HUES6 (cell line): ENCODE data around the gene BRCA2.
"Not testable (repeated sequence)": the region's sequence is repeated elsewhere in the genome, so short reads cannot be mapped to it uniquely, and the experiment has no call there.

ENCODE experiments used
- H3K27ac ChIP-seq: 2 replicates; pipeline ENCODE4 v1.7.0; 2013; ENCODE audit warnings: low read depth, mild to moderate bottlenecking, low read length, inconsistent platforms
- H3K27me3 ChIP-seq: 2 replicates; pipeline ENCODE4 v1.6.1; 2013; ENCODE audit warnings: low read length; ENCODE audit not compliant: control insufficient read depth, insufficient read depth
- H3K36me3 ChIP-seq: 2 replicates; pipeline ENCODE4 v1.6.1; 2013; ENCODE audit warnings: low read length; ENCODE audit not compliant: control insufficient read depth, insufficient read depth
- H3K4me1 ChIP-seq: 2 replicates; pipeline ENCODE4 v1.6.1; 2013; ENCODE audit warnings: low read length; ENCODE audit not compliant: control insufficient read depth, insufficient read depth
- H3K4me3 ChIP-seq: 2 replicates; pipeline ENCODE4 v1.5.1; 2013; ENCODE audit warnings: low read depth, low read length
- H3K9ac ChIP-seq: one replicate; pipeline ENCODE4 v1.6.1; 2013; ENCODE audit warnings: mild to moderate bottlenecking, low read length
- H3K9me3 ChIP-seq: 2 replicates; pipeline ENCODE4 v1.6.1; 2013; ENCODE audit warnings: low read depth, low read length; ENCODE audit not compliant: control insufficient read depth, insufficient read depth

Gene BRCA2

DNA sequence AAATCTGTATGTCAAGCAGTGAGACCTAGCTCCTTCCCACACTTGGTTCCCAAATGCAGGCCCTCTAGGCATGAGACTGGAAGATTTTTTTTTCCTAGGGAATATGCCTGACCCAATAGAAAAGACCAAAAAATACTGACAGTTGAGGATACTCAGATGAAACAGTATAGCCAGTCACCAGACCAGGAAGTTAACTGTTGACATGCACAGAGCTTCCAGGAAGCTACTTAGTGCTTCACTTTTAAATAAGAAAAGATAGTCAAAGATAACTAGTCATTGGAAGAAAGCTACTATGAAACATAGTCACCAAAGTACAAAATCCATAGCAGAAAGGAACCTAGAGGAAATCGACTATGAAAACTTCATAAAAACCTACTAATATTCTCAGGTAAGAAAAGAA, 32.3 kb downstream of the BRCA2 start:
- no peak overlapping the region for H3K9ac ChIP-seq
- H3K9me3 ChIP-seq, result no peaks in the 10 kb centered on the region
- no peak overlapping the region for H3K27ac ChIP-seq
- no peaks in the 10 kb centered on the region for H3K4me1 ChIP-seq
- no peak overlapping the region for H3K4me3 ChIP-seq
- no peaks in the 10 kb centered on the region for H3K27me3 ChIP-seq
- peaks cover 26% of the 10 kb centered on the region for H3K36me3 ChIP-seq

DNA sequence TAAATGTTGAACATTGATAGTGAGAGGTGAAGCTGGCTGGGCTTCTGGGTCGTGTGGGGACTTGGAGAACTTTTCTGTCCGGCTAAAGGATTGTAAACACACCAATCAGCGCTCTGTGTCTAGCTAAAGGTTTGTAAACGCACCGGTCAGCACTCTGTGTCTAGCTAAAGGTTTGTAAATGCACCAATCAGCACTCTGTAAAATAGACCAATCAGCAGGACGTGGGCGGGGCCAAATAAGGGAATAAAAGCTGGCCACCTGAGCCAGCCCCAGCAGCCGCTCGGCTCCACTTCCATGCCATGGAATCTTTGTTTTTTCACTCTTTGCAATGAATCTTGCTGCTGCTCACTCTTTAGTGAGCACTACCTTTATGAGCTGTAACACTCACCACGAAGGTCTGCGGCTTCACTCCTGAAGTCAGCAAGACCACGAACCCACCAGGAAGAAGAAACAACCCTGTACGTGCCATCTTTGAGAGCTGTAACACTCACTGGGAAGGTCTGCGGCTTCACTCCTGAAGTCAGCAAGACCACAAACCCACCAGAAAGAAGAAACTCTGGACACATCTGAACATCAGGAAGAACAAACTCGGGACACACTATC, 35.6 kb downstream of the BRCA2 start:
- H3K4me1 ChIP-seq, H3K27me3 ChIP-seq, H3K4me3 ChIP-seq, H3K27ac ChIP-seq, H3K9me3 ChIP-seq, H3K9ac ChIP-seq: not testable (repeated sequence)
- peaks cover 44% of the 10 kb centered on the region for H3K36me3 ChIP-seq

DNA sequence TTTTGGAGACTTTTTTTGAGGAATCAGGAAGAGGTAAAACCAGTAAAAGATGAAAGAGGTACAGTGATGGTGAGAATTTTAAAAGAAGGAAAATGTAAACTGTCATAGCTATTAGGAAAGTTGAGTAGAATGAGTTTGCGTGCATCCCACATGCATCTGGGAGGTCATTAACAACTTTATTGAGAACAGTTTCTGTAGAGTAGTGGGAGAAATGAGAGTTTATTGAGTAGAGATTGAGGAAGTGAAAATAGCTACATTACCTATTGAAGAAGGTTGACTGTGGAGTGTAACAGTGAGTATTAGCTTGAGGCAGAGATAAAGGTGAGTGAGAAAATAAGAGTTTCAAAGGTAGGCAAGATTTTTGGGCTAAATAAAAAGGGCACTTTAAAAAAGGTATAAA, 38.7 kb downstream of the BRCA2 start:
- no peak overlapping the region for H3K9ac ChIP-seq
- no peak overlapping the region for H3K4me3 ChIP-seq
- peaks cover 34% of the 10 kb centered on the region for H3K36me3 ChIP-seq
- H3K27me3 ChIP-seq, result no peaks in the 10 kb centered on the region
- peaks cover 6% of the 10 kb centered on the region; the same call in 1 of the 2 replicates for H3K4me1 ChIP-seq
- H3K9me3 ChIP-seq, result no peaks in the 10 kb centered on the region
- no peak overlapping the region for H3K27ac ChIP-seq

DNA sequence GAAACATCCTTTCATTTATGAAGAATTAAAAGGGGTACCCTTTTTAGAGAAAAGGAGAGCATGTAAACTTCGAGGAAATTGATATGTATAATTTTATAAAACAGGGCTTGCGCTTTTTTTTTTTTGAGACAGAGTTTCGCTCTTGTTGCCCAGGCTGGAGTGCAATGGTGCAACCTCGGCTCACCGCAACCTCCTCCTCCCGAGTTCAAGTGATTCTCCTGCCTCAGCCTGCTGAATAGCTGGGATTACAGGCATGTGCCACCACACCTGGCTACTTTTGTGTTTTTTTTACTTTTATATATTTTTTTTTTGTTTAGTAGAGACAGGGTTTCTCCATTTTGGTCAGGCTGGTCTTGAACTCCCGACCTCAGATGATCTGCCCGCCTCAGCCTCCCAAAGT, 40.6 kb downstream of the BRCA2 start:
- H3K36me3 ChIP-seq, result peaks cover 33% of the 10 kb centered on the region
- H3K4me1 ChIP-seq, H3K4me3 ChIP-seq, H3K9ac ChIP-seq, H3K9me3 ChIP-seq, H3K27ac ChIP-seq, H3K27me3 ChIP-seq: not testable (repeated sequence)

DNA sequence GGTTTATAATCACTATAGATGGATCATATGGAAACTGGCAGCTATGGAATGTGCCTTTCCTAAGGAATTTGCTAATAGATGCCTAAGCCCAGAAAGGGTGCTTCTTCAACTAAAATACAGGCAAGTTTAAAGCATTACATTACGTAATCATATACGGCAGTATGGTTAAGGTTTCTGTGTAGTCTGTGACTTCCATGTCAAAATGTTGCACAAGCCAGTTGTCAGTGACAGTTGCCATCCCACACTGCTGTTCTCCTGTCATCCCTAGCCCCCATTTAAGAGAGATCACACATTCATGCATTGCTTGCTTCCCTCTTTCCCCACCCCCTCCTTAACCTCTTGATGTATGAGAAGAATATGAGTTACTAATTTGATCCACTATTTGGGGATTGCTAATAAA, 47.3 kb downstream of the BRCA2 start:
- no peak overlapping the region for H3K4me3 ChIP-seq
- no peaks in the 10 kb centered on the region for H3K27me3 ChIP-seq
- H3K36me3 ChIP-seq, result peaks cover 25% of the 10 kb centered on the region
- H3K9ac ChIP-seq, result no peak overlapping the region
- no peak overlapping the region for H3K27ac ChIP-seq
- H3K9me3 ChIP-seq, result no peaks in the 10 kb centered on the region
- no peaks in the 10 kb centered on the region for H3K4me1 ChIP-seq

DNA sequence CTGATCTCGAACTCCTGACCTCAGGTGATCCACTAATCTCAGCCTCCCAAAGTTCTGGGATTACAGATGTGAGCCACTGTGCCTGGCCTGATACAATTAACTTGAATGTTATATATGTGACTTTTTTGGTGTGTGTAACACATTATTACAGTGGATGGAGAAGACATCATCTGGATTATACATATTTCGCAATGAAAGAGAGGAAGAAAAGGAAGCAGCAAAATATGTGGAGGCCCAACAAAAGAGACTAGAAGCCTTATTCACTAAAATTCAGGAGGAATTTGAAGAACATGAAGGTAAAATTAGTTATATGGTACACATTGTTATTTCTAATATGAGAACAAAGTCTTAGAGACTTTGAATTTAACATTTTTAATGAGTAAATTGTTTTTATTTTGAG, 55.5 kb downstream of the BRCA2 start:
- no peak overlapping the region for H3K27ac ChIP-seq
- no peaks in the 10 kb centered on the region for H3K4me1 ChIP-seq
- no peaks in the 10 kb centered on the region for H3K27me3 ChIP-seq
- H3K9me3 ChIP-seq, result peaks cover 7% of the 10 kb centered on the region
- H3K36me3 ChIP-seq, result peaks cover 40% of the 10 kb centered on the region
- H3K9ac ChIP-seq, result no peak overlapping the region
- H3K4me3 ChIP-seq, result no peak overlapping the region

DNA sequence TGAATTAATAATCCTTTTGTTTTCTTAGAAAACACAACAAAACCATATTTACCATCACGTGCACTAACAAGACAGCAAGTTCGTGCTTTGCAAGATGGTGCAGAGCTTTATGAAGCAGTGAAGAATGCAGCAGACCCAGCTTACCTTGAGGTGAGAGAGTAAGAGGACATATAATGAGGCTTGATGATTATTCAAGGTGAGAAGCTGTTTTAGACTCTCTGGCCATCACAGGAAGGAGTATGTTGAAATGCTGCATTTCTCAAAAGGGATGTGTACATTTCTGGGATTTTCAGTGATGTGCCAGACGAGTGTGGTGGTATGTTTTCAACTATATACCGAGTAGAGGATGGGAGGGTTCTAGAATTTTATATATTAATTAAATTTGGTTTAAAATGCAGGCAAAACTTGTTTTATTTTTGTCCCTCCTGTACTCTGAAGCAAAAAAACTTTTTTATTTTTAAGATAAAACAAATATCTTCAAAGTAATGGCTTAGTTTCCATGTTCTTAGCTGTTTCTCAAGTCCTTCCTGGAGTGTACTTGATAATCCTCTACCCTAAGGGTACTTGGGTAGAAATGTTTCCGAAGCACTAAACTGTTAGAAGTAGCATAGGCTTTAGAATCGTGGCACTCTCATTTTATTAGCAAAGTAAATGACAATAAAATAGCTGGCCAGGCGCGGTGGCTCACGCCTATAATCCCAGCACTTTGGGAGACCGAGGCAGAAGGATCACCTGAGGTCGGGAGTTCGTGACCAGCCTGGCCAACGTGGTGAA, 61.5 kb downstream of the BRCA2 start:
- no peak overlapping the region for H3K9ac ChIP-seq
- H3K36me3 ChIP-seq, result peaks cover 52% of the 10 kb centered on the region
- no peak overlapping the region for H3K27ac ChIP-seq
- H3K4me3 ChIP-seq, result no peak overlapping the region
- H3K9me3 ChIP-seq, result peaks cover 7% of the 10 kb centered on the region
- no peaks in the 10 kb centered on the region for H3K27me3 ChIP-seq
- 0 out of 2 replicates have a peak, but pooled peaks cover 2% of the 10 kb centered on the region for H3K4me1 ChIP-seq

DNA sequence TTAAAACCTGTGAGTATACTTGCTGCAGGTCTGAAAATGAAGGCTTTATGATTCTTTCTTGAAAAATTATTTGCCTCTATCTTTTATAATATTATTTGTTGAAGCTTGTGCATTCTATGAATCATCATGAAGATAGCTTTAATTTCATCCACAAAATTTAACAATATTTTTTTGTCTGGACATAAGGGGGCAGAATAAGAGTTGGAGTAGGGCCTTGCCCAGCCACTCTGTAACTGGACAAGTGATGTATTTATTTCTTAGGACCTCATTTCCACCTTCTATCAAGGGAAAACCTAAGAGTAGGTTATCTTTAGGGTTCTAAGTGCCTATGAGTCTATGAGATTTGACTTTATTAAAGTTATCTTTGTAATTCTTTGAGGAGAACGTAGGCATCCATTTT, 62.7 kb downstream of the BRCA2 start:
- H3K4me1 ChIP-seq, result 0 out of 2 replicates have a peak, but pooled peaks cover 2% of the 10 kb centered on the region
- H3K27me3 ChIP-seq, result no peaks in the 10 kb centered on the region
- H3K4me3 ChIP-seq, result no peak overlapping the region
- H3K27ac ChIP-seq, result no peak overlapping the region
- H3K36me3 ChIP-seq, result peaks cover 50% of the 10 kb centered on the region
- no peak overlapping the region for H3K9ac ChIP-seq
- H3K9me3 ChIP-seq, result peaks cover 7% of the 10 kb centered on the region

DNA sequence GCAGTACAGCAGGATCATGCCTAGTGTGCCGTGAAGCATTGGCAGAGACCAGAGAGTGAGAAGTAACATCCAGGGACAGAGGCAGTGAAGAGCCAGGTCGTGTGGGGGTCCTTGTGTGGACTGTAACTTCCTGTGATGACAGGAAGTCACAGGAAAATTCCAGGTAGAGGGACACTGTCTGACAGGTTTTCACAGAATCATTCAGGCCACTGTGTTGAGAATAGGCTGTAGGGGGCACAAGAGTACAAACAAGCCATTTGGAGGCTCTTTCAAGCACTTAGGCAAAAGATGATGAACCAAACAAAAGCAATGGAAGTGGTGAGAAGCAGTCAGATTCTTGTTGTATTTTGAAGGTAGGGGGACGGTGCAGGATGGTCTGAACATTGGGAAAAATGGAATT, 66.2 kb downstream of the BRCA2 start:
- Histone ChIP-seq H3K36me3 (peaks cover 54% of the 10 kb centered on the region), H3K4me1 (0 out of 2 replicates have a peak, but pooled peaks cover 2% of the 10 kb centered on the region), H3K9ac (no peak overlapping the region), H3K27ac (no peak overlapping the region), H3K27me3 (no peaks in the 10 kb centered on the region), H3K4me3 (no peak overlapping the region), H3K9me3 (no peaks in the 10 kb centered on the region)

DNA sequence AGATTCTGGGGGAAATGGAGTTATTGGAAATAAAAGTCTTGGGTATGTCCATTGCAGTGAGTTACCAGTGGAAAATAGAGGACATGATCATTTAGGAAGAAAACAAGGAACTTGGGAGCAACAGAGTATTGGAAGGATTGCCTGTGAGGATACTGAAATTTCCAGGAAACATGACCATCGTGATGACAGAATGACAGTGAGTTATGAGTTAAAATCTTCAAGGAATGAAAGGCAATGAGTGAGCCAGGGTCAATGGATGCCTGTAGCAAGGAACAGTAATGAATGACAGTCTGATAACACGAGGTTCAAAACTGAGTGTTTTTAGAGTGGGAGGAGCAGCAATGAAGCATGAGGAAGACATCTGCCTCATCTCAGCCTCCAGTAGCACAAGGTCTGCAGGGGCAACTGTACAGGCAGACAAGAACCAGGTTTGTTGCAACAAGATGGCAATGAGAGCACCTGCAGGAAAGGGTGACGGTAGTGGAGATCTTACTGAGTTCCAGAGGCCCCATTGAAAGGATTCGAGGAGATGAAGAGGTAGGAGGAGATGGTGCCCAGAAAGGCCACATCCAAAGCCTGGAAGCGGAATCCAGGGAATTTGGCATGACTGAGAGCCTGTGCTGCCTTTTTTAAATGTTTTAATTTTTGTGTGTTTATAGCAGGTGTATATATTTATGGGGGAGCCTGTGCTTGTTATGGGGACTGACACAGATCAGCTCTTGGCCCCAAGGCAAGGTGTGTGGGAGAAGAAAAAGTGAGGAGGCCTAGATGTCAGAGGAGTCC, 68.7 kb downstream of the BRCA2 start:
- H3K36me3 ChIP-seq, result peaks cover 45% of the 10 kb centered on the region
- no peak overlapping the region for H3K9ac ChIP-seq
- H3K27me3 ChIP-seq, result no peaks in the 10 kb centered on the region
- no peak overlapping the region for H3K27ac ChIP-seq
- 0 out of 2 replicates have a peak, but pooled peaks cover 2% of the 10 kb centered on the region for H3K4me1 ChIP-seq
- no peaks in the 10 kb centered on the region for H3K9me3 ChIP-seq
- H3K4me3 ChIP-seq, result no peak overlapping the region

DNA sequence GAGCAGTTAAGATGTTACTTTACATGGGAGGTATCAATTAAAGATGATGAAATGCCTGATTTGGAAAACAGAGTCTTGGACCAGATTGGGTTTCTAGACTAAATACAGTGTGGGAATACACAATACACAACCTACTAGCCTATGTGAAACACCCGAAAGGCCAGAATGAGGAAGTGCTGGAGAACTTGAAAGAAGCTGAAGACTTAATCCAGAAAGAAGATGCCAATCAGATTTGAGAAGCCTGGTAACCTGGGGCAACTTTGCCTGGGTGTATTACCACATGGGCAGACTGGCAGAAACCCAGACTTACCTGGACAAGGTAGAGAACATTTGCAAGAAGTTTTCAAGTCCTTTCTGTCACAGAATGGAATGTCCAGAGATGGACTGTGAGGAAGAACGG, 69.4 kb downstream of the BRCA2 start:
- 0 out of 2 replicates have a peak, but pooled peaks cover 2% of the 10 kb centered on the region for H3K4me1 ChIP-seq
- H3K36me3 ChIP-seq, result peaks cover 39% of the 10 kb centered on the region
- no peak overlapping the region for H3K4me3 ChIP-seq
- H3K27ac ChIP-seq, result no peak overlapping the region
- H3K9ac ChIP-seq, result no peak overlapping the region
- no peaks in the 10 kb centered on the region for H3K9me3 ChIP-seq
- no peaks in the 10 kb centered on the region for H3K27me3 ChIP-seq
